ENCODE measurements around the gene FAM118B.

FAM118B gene

GRCh38 chr11:126189109-126189929 is 22.3 kb upstream of the FAM118B start:
- H2BK120ac ChIP-seq (ENCODE audit: low read depth, low read length) = no peak overlapping the region
- H3K4me2 ChIP-seq (ENCODE audit: low read length, poor library complexity, severe bottlenecking) = no peak overlapping the region
- no peak overlapping the region for H2AK5ac ChIP-seq (ENCODE audit: low read length, severe bottlenecking)
- H2AFZ ChIP-seq (ENCODE audit: low read depth, low read length) = no peak overlapping the region
- H3K14ac ChIP-seq (ENCODE audit: low read length in 2 of 2) = no peak overlapping the region
- DNase-seq = no peak
- no peak overlapping the region for H2BK5ac ChIP-seq (ENCODE audit: low read depth, low read length, poor library complexity, severe bottlenecking)
- H3K18ac ChIP-seq (ENCODE audit: low read depth in 1 of 2, low read length in 2 of 2) = no peak overlapping the region
- H4K8ac ChIP-seq (ENCODE audit: low read length) = no peak overlapping the region
- H3K9ac ChIP-seq (ENCODE audit: low read length) = no peak overlapping the region
- H3K4me3 ChIP-seq (ENCODE audit: insufficient read depth in 1 of 2, low read depth in 1 of 2, low read length in 2 of 2) = no peak overlapping the region
- no peak overlapping the region for H3K27ac ChIP-seq (ENCODE audit: low read length, poor library complexity, severe bottlenecking)
- no peaks in the 10 kb centered on the region for H3K27me3 ChIP-seq (ENCODE audit: control insufficient read depth in 1 of 2, insufficient read depth in 1 of 2, low read length in 2 of 2)
- no peak overlapping the region for H3K23ac ChIP-seq (ENCODE audit: low read length in 2 of 2)
- no peaks in the 10 kb centered on the region for H3K9me3 ChIP-seq (ENCODE audit: control insufficient read depth, low read length)
- peaks cover 12% of the 10 kb centered on the region for H3K79me1 ChIP-seq (replicated peaks; ENCODE audit: low read length, poor library complexity, severe bottlenecking)
- H3K36me3 ChIP-seq (ENCODE audit: control insufficient read depth in 1 of 2, insufficient read depth in 2 of 2, low read depth in 1 of 2, low read length in 2 of 2) = peaks cover 17 to 62% of the 10 kb centered on the region in 2 experiments
- no peak overlapping the region for H3K4ac ChIP-seq (ENCODE audit: low read depth in 1 of 2, low read length in 2 of 2)
- no peak overlapping the region for H4K91ac ChIP-seq (ENCODE audit: low read length)
- no peak overlapping the region for H2BK12ac ChIP-seq (ENCODE audit: low read length in 2 of 2)
- peaks cover 11% of the 10 kb centered on the region for H3K4me1 ChIP-seq (ENCODE audit: control insufficient read depth, insufficient read depth, low read depth, low read length)
- H2BK15ac ChIP-seq (ENCODE audit: low read depth, poor library complexity, severe bottlenecking) = no peak overlapping the region
- WGBS = 90% methylated on average over 22 of the region's 22 CpGs

GRCh38 chr11:126190792-126191191 is 20.8 kb upstream of the FAM118B start:
- Histone ChIP-seq H3K14ac (ENCODE audit: low read length in 2 of 2) (no peak overlapping the region), H3K36me3 (ENCODE audit: control insufficient read depth in 1 of 2, insufficient read depth in 2 of 2, low read depth in 1 of 2, low read length in 2 of 2) (peaks cover 20 to 62% of the 10 kb centered on the region in 2 experiments), H3K4me3 (ENCODE audit: insufficient read depth in 1 of 2, low read depth in 1 of 2, low read length in 2 of 2) (no peak overlapping the region), H2BK5ac (ENCODE audit: low read depth, low read length, poor library complexity, severe bottlenecking) (no peak overlapping the region), H3K9ac (ENCODE audit: low read length) (no peak overlapping the region), H3K27me3 (ENCODE audit: control insufficient read depth in 1 of 2, insufficient read depth in 1 of 2, low read length in 2 of 2) (no peaks in the 10 kb centered on the region), H2AFZ (ENCODE audit: low read depth, low read length) (no peak overlapping the region), H3K4ac (ENCODE audit: low read depth in 1 of 2, low read length in 2 of 2) (no peak overlapping the region), H3K79me1 (replicated peaks; ENCODE audit: low read length, poor library complexity, severe bottlenecking) (peaks cover 16% of the 10 kb centered on the region), H3K18ac (ENCODE audit: low read depth in 1 of 2, low read length in 2 of 2) (no peak overlapping the region), H3K27ac (ENCODE audit: low read length, poor library complexity, severe bottlenecking) (no peak overlapping the region), H2BK120ac (ENCODE audit: low read depth, low read length) (no peak overlapping the region), H4K91ac (ENCODE audit: low read length) (no peak overlapping the region), H2BK12ac (ENCODE audit: low read length in 2 of 2) (no peak overlapping the region), H3K4me1 (ENCODE audit: control insufficient read depth, insufficient read depth, low read depth, low read length) (peaks cover 7% of the 10 kb centered on the region), H3K4me2 (ENCODE audit: low read length, poor library complexity, severe bottlenecking) (no peak overlapping the region), H4K8ac (ENCODE audit: low read length) (no peak overlapping the region), H3K9me3 (ENCODE audit: control insufficient read depth, low read length) (no peaks in the 10 kb centered on the region), H2BK15ac (ENCODE audit: low read depth, poor library complexity, severe bottlenecking) (no peak overlapping the region), H3K23ac (ENCODE audit: low read length in 2 of 2) (no peak overlapping the region), H2AK5ac (ENCODE audit: low read length, severe bottlenecking) (no peak overlapping the region)
- no peak for DNase-seq
- WGBS = 96% methylated on average over 14 of the region's 14 CpGs

GRCh38 chr11:126191379-126192073 is 20.1 kb upstream of the FAM118B start:
- Histone ChIP-seq H2BK5ac (ENCODE audit: low read depth, low read length, poor library complexity, severe bottlenecking) (no peak overlapping the region), H3K79me1 (replicated peaks; ENCODE audit: low read length, poor library complexity, severe bottlenecking) (peaks cover 17% of the 10 kb centered on the region), H2BK12ac (ENCODE audit: low read length in 2 of 2) (no peak overlapping the region), H3K4me2 (ENCODE audit: low read length, poor library complexity, severe bottlenecking) (no peak overlapping the region), H4K8ac (ENCODE audit: low read length) (no peak overlapping the region), H3K4ac (ENCODE audit: low read depth in 1 of 2, low read length in 2 of 2) (no peak overlapping the region), H3K27ac (ENCODE audit: low read length, poor library complexity, severe bottlenecking) (no peak overlapping the region), H4K91ac (ENCODE audit: low read length) (no peak overlapping the region), H3K18ac (ENCODE audit: low read depth in 1 of 2, low read length in 2 of 2) (no peak overlapping the region), H2AFZ (ENCODE audit: low read depth, low read length) (no peak overlapping the region), H3K4me3 (ENCODE audit: insufficient read depth in 1 of 2, low read depth in 1 of 2, low read length in 2 of 2) (no peak overlapping the region), H3K9me3 (ENCODE audit: control insufficient read depth, low read length) (no peaks in the 10 kb centered on the region), H2BK120ac (ENCODE audit: low read depth, low read length) (no peak overlapping the region), H2BK15ac (ENCODE audit: low read depth, poor library complexity, severe bottlenecking) (no peak overlapping the region), H3K14ac (ENCODE audit: low read length in 2 of 2) (no peak overlapping the region), H3K9ac (ENCODE audit: low read length) (peak overlapping the region; percentile 58), H2AK5ac (ENCODE audit: low read length, severe bottlenecking) (no peak overlapping the region), H3K4me1 (ENCODE audit: control insufficient read depth, insufficient read depth, low read depth, low read length) (peaks cover 4% of the 10 kb centered on the region), H3K36me3 (ENCODE audit: control insufficient read depth in 1 of 2, insufficient read depth in 2 of 2, low read depth in 1 of 2, low read length in 2 of 2) (peaks cover 25 to 59% of the 10 kb centered on the region in 2 experiments), H3K27me3 (ENCODE audit: control insufficient read depth in 1 of 2, insufficient read depth in 1 of 2, low read length in 2 of 2) (no peaks in the 10 kb centered on the region), H3K23ac (ENCODE audit: low read length in 2 of 2) (no peak overlapping the region)
- no peak for DNase-seq
- WGBS = 95% methylated on average over 11 of the region's 11 CpGs

GRCh38 chr11:126192361-126192760 is 19.2 kb upstream of the FAM118B start:
- Histone ChIP-seq H2BK120ac (ENCODE audit: low read depth, low read length) (no peak overlapping the region), H4K8ac (ENCODE audit: low read length) (no peak overlapping the region), H2AFZ (ENCODE audit: low read depth, low read length) (no peak overlapping the region), H3K27ac (ENCODE audit: low read length, poor library complexity, severe bottlenecking) (no peak overlapping the region), H3K9me3 (ENCODE audit: control insufficient read depth, low read length) (peaks cover 4% of the 10 kb centered on the region), H2BK15ac (ENCODE audit: low read depth, poor library complexity, severe bottlenecking) (no peak overlapping the region), H3K18ac (ENCODE audit: low read depth in 1 of 2, low read length in 2 of 2) (no peak overlapping the region), H2BK12ac (ENCODE audit: low read length in 2 of 2) (no peak overlapping the region), H3K79me1 (replicated peaks; ENCODE audit: low read length, poor library complexity, severe bottlenecking) (peaks cover 17% of the 10 kb centered on the region), H3K4me1 (ENCODE audit: control insufficient read depth, insufficient read depth, low read depth, low read length) (peaks cover 7% of the 10 kb centered on the region), H3K27me3 (ENCODE audit: control insufficient read depth in 1 of 2, insufficient read depth in 1 of 2, low read length in 2 of 2) (no peaks in the 10 kb centered on the region), H3K4me3 (ENCODE audit: insufficient read depth in 1 of 2, low read depth in 1 of 2, low read length in 2 of 2) (no peak overlapping the region), H3K4me2 (ENCODE audit: low read length, poor library complexity, severe bottlenecking) (no peak overlapping the region), H3K36me3 (ENCODE audit: control insufficient read depth in 1 of 2, insufficient read depth in 2 of 2, low read depth in 1 of 2, low read length in 2 of 2) (peaks cover 33 to 56% of the 10 kb centered on the region in 2 experiments), H4K91ac (ENCODE audit: low read length) (no peak overlapping the region), H3K14ac (ENCODE audit: low read length in 2 of 2) (peak overlapping the region in 1 of 2 experiments; percentile 11), H2AK5ac (ENCODE audit: low read length, severe bottlenecking) (no peak overlapping the region), H3K23ac (ENCODE audit: low read length in 2 of 2) (no peak overlapping the region), H3K4ac (ENCODE audit: low read depth in 1 of 2, low read length in 2 of 2) (no peak overlapping the region), H2BK5ac (ENCODE audit: low read depth, low read length, poor library complexity, severe bottlenecking) (no peak overlapping the region), H3K9ac (ENCODE audit: low read length) (peak overlapping the region; percentile 58)
- 96% methylated on average over 6 of the region's 7 CpGs for WGBS
- no peak for DNase-seq
